GM18526 (cell line): ENCODE results near the gene TCHP.

Experiments used
- POLR2A ChIP-seq: IDR thresholded peaks from 3 replicates; pipeline ENCODE4 v1.6.1; 2011; ENCODE audit not compliant: insufficient read length; ENCODE audit errors: extremely low read depth

TCHP gene

GRCh38 chr12:109893261-109893995 lies 6.6 kb upstream of the TCHP start:
- TF ChIP-seq POLR2A: no peak

- no peak for TF ChIP-seq POLR2A
These were observed 5.1 kb upstream of the TCHP start for GRCh38 chr12:109894939-109895338.

- TF ChIP-seq POLR2A: no peak
These were observed 3.9 kb upstream of the TCHP start for GRCh38 chr12:109896188-109896587.

GRCh38 chr12:109897029-109897428 lies 3.0 kb upstream of the TCHP start:
- no peak for TF ChIP-seq POLR2A

- no peak for TF ChIP-seq POLR2A
These were observed 892 bp downstream of the TCHP start for GRCh38 chr12:109900752-109901580.

GRCh38 chr12:109902891-109903418 lies 2.9 kb downstream of the TCHP start:
- TF ChIP-seq POLR2A: no peak

GRCh38 chr12:109905301-109905700 lies 5.2 kb downstream of the TCHP start:
- TF ChIP-seq POLR2A: no peak

- TF ChIP-seq POLR2A: no peak
These were observed 10.3 kb downstream of the TCHP start for GRCh38 chr12:109910254-109910968.

GRCh38 chr12:109910969-109911348 lies 10.9 kb downstream of the TCHP start:
- TF ChIP-seq POLR2A: no peak

GRCh38 chr12:109912855-109913321 lies 12.8 kb downstream of the TCHP start:
- no peak for TF ChIP-seq POLR2A

- no peak for TF ChIP-seq POLR2A
These were observed 14.4 kb downstream of the TCHP start for GRCh38 chr12:109914461-109914860.

- TF ChIP-seq POLR2A: no peak
These were observed 15.3 kb downstream of the TCHP start for GRCh38 chr12:109915171-109916040.

- TF ChIP-seq POLR2A: no peak
These were observed 16.0 kb downstream of the TCHP start for GRCh38 chr12:109916045-109916444.

- TF ChIP-seq POLR2A: no peak
These were observed 19.4 kb downstream of the TCHP start for GRCh38 chr12:109919456-109919855.

GRCh38 chr12:109920261-109920780 lies 20.2 kb downstream of the TCHP start:
- TF ChIP-seq POLR2A: no peak

GRCh38 chr12:109921982-109922381 lies 21.9 kb downstream of the TCHP start:
- TF ChIP-seq POLR2A: no peak
